T-helper 2 cell treated with Interferon-gamma antibody and Interleukin-4, amounts not matched to agents 5 μg/mL and 100 μg/mL, for 36 hours (primary cell): Measurements from ENCODE around the gene GTF3C2.

Experiments
- DNase-seq: peaks from one replicate; pipeline ENCODE4 v3.0.0; 2021; ENCODE audit warnings: low spot score
- H3K27ac Mint-ChIP-seq: one replicate; pipeline ENCODE4 v1.8.0; 2021; ENCODE audit warnings: mild to moderate bottlenecking, mixed read lengths
- H3K27me3 Mint-ChIP-seq: one replicate; pipeline ENCODE4 v1.8.0; 2021; ENCODE audit warnings: low read depth, mixed read lengths
- H3K36me3 Mint-ChIP-seq: one replicate; pipeline ENCODE4 v1.8.0; 2021; ENCODE audit warnings: low read depth, mixed read lengths
- H3K4me1 Mint-ChIP-seq: one replicate; pipeline ENCODE4 v1.8.0; 2021; ENCODE audit warnings: low read depth, mixed read lengths
- H3K4me3 Mint-ChIP-seq: one replicate; pipeline ENCODE4 v1.8.0; 2022; ENCODE audit warnings: mild to moderate bottlenecking, moderate library complexity, mixed read lengths
- H3K9me3 Mint-ChIP-seq: one replicate; pipeline ENCODE4 v1.8.0; 2021; ENCODE audit warnings: mixed read lengths

The GTF3C2 gene

GRCh38 chr2:27281855-27282559 lies 74.6 kb downstream of the GTF3C2 start, which contains the start of gene TRIM54:
Gene TRIM54, plus strand, starts transcription at chr2:27282429. Its CDS starts 303 bp downstream, at chr2:27282732.
- Mint-ChIP-seq H3K9me3 (no peaks in the 10 kb centered on the region), H3K27ac (no peak within 1 kb of the TSS), H3K4me1 (peaks cover 12% of the 10 kb centered on the region), H3K4me3 (no peak within 1 kb of the TSS), H3K36me3 (no peaks in the 10 kb centered on the region), H3K27me3 (peaks cover 18% of the 10 kb centered on the region)
- DNase-seq: no peak

- DNase-seq: no peak
- Mint-ChIP-seq H3K4me1 (peaks cover 12% of the 10 kb centered on the region), H3K4me3 (no peak overlapping the region), H3K27ac (no peak overlapping the region), H3K9me3 (no peaks in the 10 kb centered on the region), H3K36me3 (no peaks in the 10 kb centered on the region), H3K27me3 (peaks cover 14% of the 10 kb centered on the region)
Observed at GRCh38 chr2:27281442-27281841, 75.1 kb downstream of the GTF3C2 start.

- Mint-ChIP-seq H3K4me1 (peaks cover 12% of the 10 kb centered on the region), H3K36me3 (no peaks in the 10 kb centered on the region), H3K27me3 (peaks cover 10% of the 10 kb centered on the region), H3K4me3 (no peak overlapping the region), H3K9me3 (no peaks in the 10 kb centered on the region), H3K27ac (no peak overlapping the region)
- DNase-seq: no peak
Observed at GRCh38 chr2:27280826-27281225, 75.7 kb downstream of the GTF3C2 start.

DNA sequence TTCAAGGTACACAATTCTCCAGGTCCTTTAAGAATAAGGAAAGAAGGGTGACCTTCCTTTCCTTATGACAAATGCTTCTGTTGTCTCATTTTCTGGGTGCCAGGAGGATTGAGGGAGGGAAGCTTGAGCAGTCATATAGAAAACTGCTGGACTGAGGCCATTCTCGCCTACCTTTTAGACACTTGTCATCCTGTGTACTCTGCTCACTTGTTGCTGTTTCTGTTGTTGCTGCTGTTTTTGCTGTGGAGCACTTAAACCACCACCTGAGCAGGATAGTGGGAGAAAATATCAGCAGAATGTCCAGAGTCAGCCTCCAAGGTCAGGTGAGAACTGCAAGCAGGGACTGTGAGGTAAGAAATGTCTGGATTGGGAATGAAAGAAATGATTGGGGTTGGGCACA lies 78.6 kb downstream of the GTF3C2 start:
- H3K27me3 Mint-ChIP-seq: peaks cover 4% of the 10 kb centered on the region
- peaks cover 13% of the 10 kb centered on the region for H3K4me1 Mint-ChIP-seq
- no peak overlapping the region for H3K27ac Mint-ChIP-seq
- no peaks in the 10 kb centered on the region for H3K9me3 Mint-ChIP-seq
- no peaks in the 10 kb centered on the region for H3K36me3 Mint-ChIP-seq
- no peak for DNase-seq
- H3K4me3 Mint-ChIP-seq: no peak overlapping the region
